Esophagus (tissue), 2 donors: Measurements from ENCODE around the gene LRMDA. TPM values are rescaled to one million over a fixed set of nuclear protein-coding genes. Genes with fewer than 3 reads are reported as not detected.

Experiments
- H3K27ac ChIP-seq, 2 donors: one replicate each; pipeline ENCODE4 v1.5.1; 2013; ENCODE audit warnings: low read depth in 2 of 2, mild to moderate bottlenecking in 2 of 2, inconsistent platforms in 1 of 2, low read length in 1 of 2, moderate library complexity in 1 of 2
- H3K27me3 ChIP-seq, 2 donors: one replicate each; pipeline ENCODE4 v1.6.1; 2013; ENCODE audit warnings: low read length in 2 of 2, control low read depth in 1 of 2, mild to moderate bottlenecking in 1 of 2; ENCODE audit not compliant: insufficient read depth in 2 of 2, control insufficient read depth in 1 of 2
- H3K36me3 ChIP-seq, 2 donors: one replicate each; pipeline ENCODE4 v1.6.1; 2013; ENCODE audit warnings: low read length in 1 of 2; ENCODE audit not compliant: control insufficient read depth in 2 of 2, insufficient read depth in 2 of 2
- H3K4me1 ChIP-seq, 2 donors: one replicate each; pipeline ENCODE4 v1.6.1; 2013; ENCODE audit warnings: low read length in 1 of 2; ENCODE audit not compliant: control insufficient read depth in 2 of 2, insufficient read depth in 2 of 2
- H3K4me3 ChIP-seq, 2 donors: one replicate each; pipeline ENCODE4 v1.5.1; 2013; ENCODE audit warnings: low read length in 2 of 2, mild to moderate bottlenecking in 2 of 2, low read depth in 1 of 2, moderate library complexity in 1 of 2
- H3K9me3 ChIP-seq, 2 donors: one replicate each; pipeline ENCODE4 v1.6.1; 2013; ENCODE audit warnings: mild to moderate bottlenecking in 2 of 2, low read depth in 1 of 2, low read length in 1 of 2, moderate library complexity in 1 of 2; ENCODE audit not compliant: control insufficient read depth in 2 of 2, insufficient read depth in 1 of 2
- WGBS, 2 donors: extraction: QIAGEN DNeasy Blood & Tissue Kit; methylation state at CpG; one replicate each; pipeline ENCODE4 v1.1.7; 2013; 5-methylcytosine and 5-hydroxymethylcytosine counted together
- polyA plus RNA-seq, 2 donors: library from polyadenylated mRNA; stranded (reverse); fragments of 200-250 nt; gene quantifications; one replicate each; pipeline ENCODE4 v1.2.3, GENCODE V29; 2013
- donor health status: healthy with polysubstance abuse.
- donor health status: Bipolar disorder and iron deficiency.

LRMDA gene
- polyA plus RNA-seq, 2 donors, result 1.8 to 4.0 TPM

DNA sequence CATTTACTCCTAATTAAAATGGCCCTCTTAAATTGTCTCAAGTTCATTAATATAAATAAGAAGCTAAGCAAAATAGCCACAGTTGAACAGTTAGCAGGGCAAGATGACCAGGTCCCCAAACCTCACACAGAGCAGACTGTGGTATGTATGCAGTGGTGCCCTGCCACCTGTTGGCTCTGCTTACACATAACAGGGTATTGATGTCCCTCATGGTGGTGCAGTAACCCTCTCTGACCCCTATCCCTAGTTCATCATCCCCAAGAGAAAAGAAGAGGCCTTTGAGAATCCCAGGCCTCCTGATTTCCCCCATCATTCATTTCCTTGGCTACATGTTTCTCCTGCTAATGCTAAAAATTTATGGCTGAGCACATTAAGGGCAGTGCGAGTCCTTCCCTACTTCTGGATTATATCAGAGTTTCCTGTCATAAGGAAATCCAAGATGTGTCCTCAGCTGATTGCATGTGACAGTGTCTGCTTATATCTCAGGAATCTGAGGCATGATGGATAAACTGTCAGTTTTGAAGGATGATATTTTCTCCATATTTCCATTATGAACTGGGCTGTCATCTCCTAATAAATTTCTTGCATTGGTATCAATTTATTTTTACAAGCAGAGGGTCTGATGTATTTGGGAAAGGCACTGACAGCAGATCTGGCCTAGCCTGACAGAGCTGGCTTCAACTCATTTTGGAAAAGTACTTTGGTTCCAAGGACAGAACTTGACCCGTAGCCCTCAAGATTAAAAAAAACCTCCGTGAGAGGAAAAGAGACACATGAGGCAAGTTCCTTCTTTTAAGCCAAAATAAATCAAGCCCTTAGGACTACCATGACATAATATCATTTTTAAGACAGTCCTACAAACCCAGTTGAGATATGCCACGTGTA, 880.6 kb downstream of the LRMDA start:
- Histone ChIP-seq H3K9me3 (no peaks in the 10 kb centered on the region), H3K4me1 (peaks cover 0 to 2% of the 10 kb centered on the region in 2 donors), H3K4me3 (no peak overlapping the region), H3K27ac (peak overlapping the region in 1 of 2 donors; percentile 24), H3K36me3 (no peaks in the 10 kb centered on the region), H3K27me3 (no peaks in the 10 kb centered on the region)
- WGBS, 2 donors, result 49 to 58% methylated on average over 4 of the region's 4 CpGs

DNA sequence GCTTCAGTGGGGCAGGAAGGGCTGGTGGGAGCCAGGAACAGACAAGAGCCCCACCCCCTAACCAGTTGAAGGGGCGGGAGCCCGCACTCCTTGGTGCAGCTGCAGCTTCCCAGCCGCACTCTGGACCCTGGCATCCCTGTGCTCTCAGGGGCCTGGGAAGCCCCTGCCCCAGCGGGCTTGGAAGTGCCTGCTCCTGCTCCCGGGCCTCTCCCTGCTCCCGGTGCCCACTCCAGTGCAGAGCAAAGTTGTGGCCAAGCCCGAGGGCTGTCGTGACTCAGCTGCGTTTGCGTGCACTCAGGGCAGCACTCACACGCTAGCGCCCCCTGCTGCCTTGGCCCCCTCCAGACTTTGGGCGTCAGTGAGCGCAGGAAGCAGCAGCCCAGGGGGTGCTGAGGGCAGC, 883.8 kb downstream of the LRMDA start:
- no peak overlapping the region for H3K4me3 ChIP-seq
- peaks cover 0 to 2% of the 10 kb centered on the region in 2 donors for H3K4me1 ChIP-seq
- no peak overlapping the region for H3K27ac ChIP-seq
- H3K27me3 ChIP-seq, result no peaks in the 10 kb centered on the region
- H3K36me3 ChIP-seq, result no peaks in the 10 kb centered on the region
- H3K9me3 ChIP-seq, result no peaks in the 10 kb centered on the region
- WGBS, 2 donors, result 89 to 93% methylated on average over 14 of the region's 14 CpGs

DNA sequence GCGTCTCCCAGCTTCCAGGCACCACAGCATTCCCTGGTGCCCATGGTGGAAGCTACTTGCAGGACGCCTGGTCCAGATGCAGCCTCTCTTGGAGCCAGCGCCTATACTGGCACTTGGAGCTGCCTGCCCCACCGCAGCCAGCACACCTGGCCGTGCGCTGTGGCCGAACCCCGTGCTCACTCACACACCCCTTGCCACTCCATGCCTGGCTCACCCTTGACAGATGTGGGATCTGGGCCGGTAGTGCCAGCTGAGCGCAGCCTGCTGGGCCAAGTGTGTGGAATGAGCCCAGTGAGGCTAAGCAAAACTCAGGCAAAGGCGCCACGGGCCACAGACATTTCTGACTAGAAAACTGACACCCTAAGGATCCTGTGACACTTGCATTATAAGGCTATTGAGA, 884.8 kb downstream of the LRMDA start:
- WGBS, 2 donors, result 96 to 97% methylated on average over 12 of the region's 12 CpGs
- H3K27ac ChIP-seq, result no peak overlapping the region
- peaks cover 0 to 2% of the 10 kb centered on the region in 2 donors for H3K4me1 ChIP-seq
- H3K27me3 ChIP-seq, result no peaks in the 10 kb centered on the region
- H3K4me3 ChIP-seq, result no peak overlapping the region
- no peaks in the 10 kb centered on the region for H3K9me3 ChIP-seq
- no peaks in the 10 kb centered on the region for H3K36me3 ChIP-seq

DNA sequence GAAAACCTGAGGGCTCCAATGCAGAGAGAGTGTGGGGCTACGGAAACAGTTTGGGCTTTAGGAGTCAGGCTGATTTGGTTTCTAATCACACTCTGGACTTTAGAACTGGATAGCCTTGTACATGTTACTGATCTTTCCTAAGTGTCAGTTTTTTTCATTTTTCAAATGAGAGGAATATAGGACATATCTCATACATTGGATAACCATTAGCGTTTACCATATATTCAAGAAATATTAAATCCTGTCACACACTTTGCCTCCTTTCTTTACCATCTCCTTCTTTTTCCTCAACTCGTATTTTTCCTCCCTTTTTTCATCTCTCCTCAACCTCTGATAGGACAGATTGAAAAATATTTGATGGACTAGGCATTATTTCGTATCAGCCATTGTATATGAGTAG, 885.7 kb downstream of the LRMDA start:
- Histone ChIP-seq H3K27me3 (no peaks in the 10 kb centered on the region), H3K9me3 (no peaks in the 10 kb centered on the region), H3K27ac (no peak overlapping the region), H3K4me1 (peaks cover 0 to 2% of the 10 kb centered on the region in 2 donors), H3K36me3 (no peaks in the 10 kb centered on the region), H3K4me3 (no peak overlapping the region)
- WGBS, 2 donors, result 88% methylated on average over 4 of the region's 4 CpGs

DNA sequence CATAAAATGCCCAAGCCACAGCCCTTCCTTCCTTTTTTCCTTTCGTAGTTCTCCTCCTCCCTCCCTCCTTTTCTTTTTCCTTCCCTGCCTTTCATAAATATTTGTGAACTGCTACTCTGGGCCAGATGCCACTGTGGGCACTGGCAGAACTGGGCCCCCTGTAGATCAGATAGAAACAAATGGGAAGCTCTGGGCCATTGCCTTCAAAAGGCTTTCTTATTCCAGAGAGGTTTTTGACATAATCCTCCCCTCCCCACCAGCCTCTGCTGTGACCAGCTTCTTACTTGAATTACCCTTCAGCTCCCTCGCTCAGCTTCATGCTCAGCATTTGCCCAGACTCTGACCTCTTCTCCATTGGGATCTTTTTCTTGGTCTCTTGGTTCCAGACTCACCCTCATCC, 886.8 kb downstream of the LRMDA start:
- H3K4me1 ChIP-seq, result peaks cover 0 to 2% of the 10 kb centered on the region in 2 donors
- WGBS, 2 donors, result 52 to 71% methylated on average over 2 of the region's 2 CpGs

DNA sequence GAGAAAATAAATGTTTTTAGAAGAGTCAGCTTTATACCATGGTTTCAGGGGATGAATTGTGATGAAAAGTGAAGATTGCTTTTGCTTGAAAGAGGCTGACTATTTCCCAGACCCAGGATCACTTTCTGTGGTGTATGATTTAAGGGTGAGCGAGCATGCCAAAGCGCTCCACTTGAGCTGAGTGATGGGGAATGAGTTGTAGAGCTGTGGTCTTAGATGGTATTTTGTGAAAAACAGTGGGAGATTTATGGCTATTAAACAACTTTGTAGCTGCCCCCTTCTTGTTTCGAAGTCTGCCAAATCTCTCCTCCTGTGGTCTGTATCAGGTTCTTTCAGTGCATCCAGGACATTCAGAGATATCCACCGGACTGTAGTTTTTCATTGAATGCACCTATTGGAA, 888.2 kb downstream of the LRMDA start:
- Histone ChIP-seq H3K27me3 (no peaks in the 10 kb centered on the region), H3K9me3 (no peaks in the 10 kb centered on the region), H3K4me3 (no peak overlapping the region), H3K36me3 (no peaks in the 10 kb centered on the region), H3K4me1 (peaks cover 0 to 2% of the 10 kb centered on the region in 2 donors), H3K27ac (no peak overlapping the region)
- WGBS, 2 donors, result 92 to 98% methylated on average over 4 of the region's 4 CpGs

More for the DNA sequence above, 886.8 kb downstream of the LRMDA start:
- Histone ChIP-seq H3K27ac (no peak overlapping the region), H3K9me3 (no peaks in the 10 kb centered on the region), H3K4me3 (no peak overlapping the region), H3K27me3 (no peaks in the 10 kb centered on the region), H3K36me3 (no peaks in the 10 kb centered on the region)

DNA sequence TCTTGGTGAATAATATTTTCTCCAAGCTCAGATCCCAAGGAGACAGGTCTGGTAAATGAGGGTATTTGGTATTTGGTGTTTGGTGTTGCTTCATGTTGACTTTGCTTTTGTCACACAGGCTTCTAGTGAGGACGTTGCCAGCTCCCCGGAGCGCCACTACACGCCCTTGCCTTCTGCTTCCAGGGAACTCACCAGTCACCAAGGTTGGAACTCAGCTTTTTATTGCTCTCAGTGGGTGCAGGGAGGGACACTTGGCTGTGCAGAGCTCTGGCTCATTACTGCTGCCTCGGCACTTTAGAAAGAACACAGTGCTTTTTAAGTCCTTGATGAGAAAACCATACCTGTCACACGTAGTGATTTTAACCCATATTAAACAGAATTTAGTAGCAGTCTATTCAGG, 892.9 kb downstream of the LRMDA start:
- Histone ChIP-seq H3K4me1 (no peaks in the 10 kb centered on the region), H3K27me3 (no peaks in the 10 kb centered on the region), H3K36me3 (no peaks in the 10 kb centered on the region), H3K4me3 (no peak overlapping the region), H3K9me3 (no peaks in the 10 kb centered on the region), H3K27ac (no peak overlapping the region)
- WGBS, 2 donors, result 32 to 48% methylated on average over 6 of the region's 6 CpGs

DNA sequence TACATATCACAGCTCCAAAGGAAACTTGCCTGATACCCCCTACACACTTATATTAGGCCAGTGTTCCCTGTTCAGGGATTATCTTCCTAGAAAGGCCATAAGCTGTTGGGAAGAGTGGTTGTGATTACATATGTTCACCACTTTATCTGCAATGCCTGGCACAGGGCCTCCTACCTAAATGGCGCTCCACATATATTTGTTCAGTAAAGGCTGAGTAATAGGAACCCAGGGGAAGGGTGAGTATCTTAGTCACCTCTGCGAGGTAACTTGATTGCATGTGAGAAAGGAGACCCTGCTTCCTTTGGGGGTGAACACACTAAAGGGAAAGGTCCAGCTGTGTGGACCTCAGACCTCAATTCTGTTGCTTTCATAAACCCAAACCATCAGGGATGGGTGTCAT, 896.0 kb downstream of the LRMDA start:
- no peak overlapping the region for H3K4me3 ChIP-seq
- H3K27me3 ChIP-seq, result no peaks in the 10 kb centered on the region
- H3K36me3 ChIP-seq, result no peaks in the 10 kb centered on the region
- H3K27ac ChIP-seq, result no peak overlapping the region
- H3K9me3 ChIP-seq, result no peaks in the 10 kb centered on the region
- no peaks in the 10 kb centered on the region for H3K4me1 ChIP-seq
- WGBS, 2 donors, result 91 to 93% methylated on average over 2 of the region's 2 CpGs

DNA sequence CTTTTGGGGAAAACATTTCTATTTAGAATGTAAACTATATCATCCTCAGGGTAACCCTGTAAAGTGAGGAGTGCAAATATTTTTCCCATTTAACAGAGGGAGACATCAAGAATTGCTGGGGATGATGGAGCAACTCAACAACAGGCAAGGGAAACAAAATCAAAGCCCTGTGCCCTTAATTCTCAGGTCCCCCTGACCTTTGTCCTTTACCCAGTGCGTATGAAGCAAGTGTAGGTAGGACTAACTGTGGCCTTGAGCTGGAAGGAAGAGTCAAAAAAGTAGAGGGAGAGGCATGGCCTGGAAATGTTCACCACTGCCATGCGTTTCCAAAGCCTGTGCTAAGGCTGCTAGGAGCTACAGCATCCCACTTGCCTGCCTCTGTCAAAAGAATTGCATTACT, 896.9 kb downstream of the LRMDA start:
- no peaks in the 10 kb centered on the region for H3K27me3 ChIP-seq
- no peaks in the 10 kb centered on the region for H3K9me3 ChIP-seq
- H3K36me3 ChIP-seq, result no peaks in the 10 kb centered on the region
- H3K4me1 ChIP-seq, result no peaks in the 10 kb centered on the region
- no peak overlapping the region for H3K4me3 ChIP-seq
- no peak overlapping the region for H3K27ac ChIP-seq
- 86 to 89% methylated on average over 2 of the region's 2 CpGs for WGBS, 2 donors
